GM23338 (cell line): ENCODE measurements around the gene PYGO2. TPM values are rescaled to one million over a fixed set of nuclear protein-coding genes. Genes with fewer than 3 reads are reported as not detected.

Experiments used
- ATAC-seq: fragments of 200-7000 bp; cut with Tn5 transposase; 3 replicates; pipeline ENCODE4 v1.9.1; 2020
- DNase-seq: peaks from one replicate; pipeline ENCODE4 v3.0.0-alpha.2; 2015; ENCODE audit warnings: low spot score
- H2AFZ ChIP-seq: fragments of 200-600 bp; sonication (generic); 2 replicates; pipeline ENCODE4 v1.8.0; 2016; ENCODE audit warnings: antibody characterized with exemption, mild to moderate bottlenecking, moderate library complexity
- H3F3A ChIP-seq: fragments of 200-600 bp; sonication (generic); replicated peaks from 2 replicates; pipeline ENCODE4 v1.8.0; 2017; ENCODE audit warnings: antibody characterized with exemption, mixed run types, low read depth
- H3K27ac ChIP-seq: fragments of 200-600 bp; sonication (generic); 2 replicates; pipeline ENCODE4 v1.6.1; 2016; ENCODE audit warnings: low read depth
- H3K27me3 ChIP-seq: fragments of 200-600 bp; sonication (generic); 2 replicates; pipeline ENCODE4 v1.8.0; 2016; ENCODE audit warnings: mild to moderate bottlenecking, mixed run types, moderate library complexity; ENCODE audit not compliant: insufficient read depth
- H3K36me3 ChIP-seq: fragments of 200-600 bp; sonication (generic); 2 replicates; pipeline ENCODE4 v1.8.0; 2016; ENCODE audit warnings: mild to moderate bottlenecking; ENCODE audit not compliant: insufficient read depth
- H3K4me1 ChIP-seq: fragments of 200-600 bp; sonication (generic); 2 replicates; pipeline ENCODE4 v1.8.0; 2016; ENCODE audit warnings: mild to moderate bottlenecking, moderate library complexity; ENCODE audit not compliant: insufficient read depth
- H3K4me2 ChIP-seq: fragments of 200-600 bp; sonication (generic); 2 replicates; pipeline ENCODE4 v1.7.1; 2017; ENCODE audit warnings: mixed run types
- H3K4me3 ChIP-seq: fragments of 200-600 bp; sonication (generic); 2 replicates; pipeline ENCODE4 v1.6.1; 2016; ENCODE audit warnings: mixed run types
- H3K79me2 ChIP-seq: fragments of 200-600 bp; sonication (generic); replicated peaks from 2 replicates; pipeline ENCODE4 v1.8.0; 2017; ENCODE audit warnings: mild to moderate bottlenecking; ENCODE audit not compliant: insufficient read depth
- H3K9me2 ChIP-seq: fragments of 200-600 bp; sonication (generic); 2 replicates; pipeline ENCODE4 v1.8.0; 2017; ENCODE audit not compliant: insufficient read depth
- H4K20me1 ChIP-seq: fragments of 200-600 bp; sonication (generic); replicated peaks from 2 replicates; pipeline ENCODE4 v1.8.0; 2017; ENCODE audit warnings: mild to moderate bottlenecking; ENCODE audit not compliant: insufficient read depth
- H3K27ac Mint-ChIP-seq: 2 replicates; pipeline ENCODE4 v1.8.0; 2020; ENCODE audit warnings: inconsistent platforms, mild to moderate bottlenecking, moderate library complexity, mixed read lengths
- H3K27me3 Mint-ChIP-seq: 3 replicates; pipeline ENCODE4 v1.8.0; 2022; ENCODE audit warnings: low read depth, mild to moderate bottlenecking, moderate library complexity, mixed read lengths, inconsistent platforms; ENCODE audit not compliant: insufficient read depth, poor library complexity
- H3K36me3 Mint-ChIP-seq: 3 replicates; pipeline ENCODE4 v1.8.0; 2021; ENCODE audit warnings: low read depth, mild to moderate bottlenecking, inconsistent platforms, moderate library complexity, mixed read lengths
- H3K4me1 Mint-ChIP-seq: 3 replicates; pipeline ENCODE4 v1.8.0; 2020; ENCODE audit warnings: mild to moderate bottlenecking, inconsistent platforms, mixed read lengths
- H3K4me3 Mint-ChIP-seq: 3 replicates; pipeline ENCODE4 v1.8.0; 2021; ENCODE audit warnings: moderate library complexity, mild to moderate bottlenecking, inconsistent platforms, mixed read lengths
- H3K9me3 Mint-ChIP-seq: 3 replicates; pipeline ENCODE4 v1.8.0; 2020; ENCODE audit warnings: moderate library complexity, mild to moderate bottlenecking, inconsistent platforms, mixed read lengths
- CREB1 ChIP-seq: fragments of 250-450 bp; sonication (Bioruptor Pico); IDR thresholded peaks from 2 replicates; pipeline ENCODE4 v1.5.0; 2020; ENCODE audit warnings: low read depth, mild to moderate bottlenecking, moderate library complexity
- CTCF ChIP-seq, 2 experiments: fragments of 200-600 bp in 1 of 2; sonication (generic) in 1 of 2; conservative IDR thresholded peaks; 2 replicates each; pipeline versions ENCODE4 v1.5.1 to v1.6.1; 2016 to 2017; ENCODE audit warnings: antibody characterized with exemption in 2 of 2, low read depth in 2 of 2, mild to moderate bottlenecking in 2 of 2, moderate library complexity in 1 of 2
- ETS1 ChIP-seq: IDR thresholded peaks from 2 replicates; pipeline ENCODE4 v1.6.1; 2016; ENCODE audit warnings: antibody characterized with exemption
- EZH2 ChIP-seq: fragments of 200-600 bp; sonication (generic); IDR thresholded peaks from one replicate; pipeline ENCODE4 v1.8.0; 2017; ENCODE audit warnings: antibody characterized with exemption, mild to moderate bottlenecking, low read depth; ENCODE audit not compliant: unreplicated experiment
- EZH2phosphoT487 ChIP-seq: fragments of 200-600 bp; sonication (generic); IDR thresholded peaks from one replicate; pipeline ENCODE4 v1.8.1; 2018; ENCODE audit warnings: antibody characterized with exemption; ENCODE audit not compliant: unreplicated experiment
- JUNB ChIP-seq: IDR thresholded peaks from one replicate; pipeline ENCODE4 v1.6.1; 2016; ENCODE audit warnings: antibody characterized with exemption; ENCODE audit not compliant: unreplicated experiment
- NANOG ChIP-seq: IDR thresholded peaks from 2 replicates; pipeline ENCODE4 v1.6.1; 2016; ENCODE audit warnings: antibody characterized with exemption, borderline replicate concordance
- POLR2AphosphoS5 ChIP-seq: IDR thresholded peaks from 2 replicates; pipeline ENCODE4 v1.6.1; 2016; ENCODE audit warnings: antibody characterized with exemption, low read depth
- REST ChIP-seq: IDR thresholded peaks from one replicate; pipeline ENCODE4 v1.6.1; 2018; ENCODE audit warnings: antibody characterized with exemption; ENCODE audit not compliant: unreplicated experiment
- STAT1 ChIP-seq: IDR thresholded peaks from one replicate; pipeline ENCODE4 v1.6.1; 2016; ENCODE audit warnings: antibody characterized with exemption; ENCODE audit not compliant: unreplicated experiment
- ZNF114 ChIP-seq: fragments of 250-450 bp; sonication (Bioruptor Pico); IDR thresholded peaks from 2 replicates; pipeline ENCODE4 v1.5.0; 2020; ENCODE audit warnings: mild to moderate bottlenecking, moderate library complexity
- ZNF331 ChIP-seq: fragments of 250-450 bp; sonication (Bioruptor Pico); IDR thresholded peaks from 2 replicates; pipeline ENCODE4 v1.5.0; 2020; ENCODE audit warnings: low read depth, mild to moderate bottlenecking, moderate library complexity
- ZNF462 ChIP-seq: fragments of 250-450 bp; sonication (Bioruptor Pico); IDR thresholded peaks from 2 replicates; pipeline ENCODE4 v1.5.0; 2020; ENCODE audit warnings: mild to moderate bottlenecking, moderate library complexity
- polyA plus RNA-seq: library from polyadenylated mRNA; unstranded; fragments of >200 nt; fragmentation: Nextera tagmentation; extraction: Ambion mirVana; gene quantifications from 2 replicates; pipeline ENCODE4 v1.2.1, GENCODE V29; 2016
- total RNA-seq: library from RNA; depleted of rRNA; stranded (reverse); fragments of >200 nt; shearing (Covaris generic); gene quantifications from 2 replicates; pipeline ENCODE4 v1.2.3, GENCODE V29; 2014

PYGO2 gene
- total and polyA plus RNA-seq, 2 experiments from 2014 or later, result 11.0 to 29.0 TPM

- no peaks in the 10 kb centered on the region for H3K27me3 ChIP-seq
- Mint-ChIP-seq H3K9me3 (no peaks in the 10 kb centered on the region), H3K27ac (no peak overlapping the region), H3K4me1 (peaks cover 64% of the 10 kb centered on the region), H3K27me3 (peaks cover 16% of the 10 kb centered on the region), H3K4me3 (peak overlapping the region; percentile 1; the same call in 1 of the 3 replicates), H3K36me3 (peaks cover 21% of the 10 kb centered on the region)
- no peak for DNase-seq
- 0 out of 2 replicates have a peak, but pooled peaks cover 3% of the 10 kb centered on the region for H3F3A ChIP-seq
- no peaks in the 10 kb centered on the region for H3K36me3 ChIP-seq
- no peak for ATAC-seq
- H4K20me1 ChIP-seq, result peaks cover 7% of the 10 kb centered on the region
- peaks cover 43% of the 10 kb centered on the region for H3K4me1 ChIP-seq
- H3K27ac ChIP-seq, result no peak overlapping the region
- H3K9me2 ChIP-seq, result no peaks in the 10 kb centered on the region
- no peak overlapping the region for H2AFZ ChIP-seq
- H3K4me2 ChIP-seq, result 0 out of 2 replicates have a peak overlapping the region, but pooled peaks have one; percentile 55
- TF ChIP-seq ETS1 (no peak), ZNF331 (CRISPR knock-in tag) (no peak), NANOG (no peak), REST (no peak), EZH2phosphoT487 (no peak), CREB1 (CRISPR knock-in tag) (no peak), JUNB (no peak), STAT1 (no peak), CTCF (conservative IDR thresholded peaks at IDR 0.05; ENCODE audit: low read depth in 2 of 2) (no peak), ZNF462 (no peak), ZNF114 (CRISPR knock-in tag) (no peak), EZH2 (no peak), POLR2AphosphoS5 (no peak)
- peaks cover 34% of the 10 kb centered on the region for H3K79me2 ChIP-seq
- no peak overlapping the region for H3K4me3 ChIP-seq
These were observed 48.8 kb upstream of the PYGO2 start for GRCh38 chr1:155010211-155010918.
